ENCODE results near the gene POU6F2.

The POU6F2 gene

DNA sequence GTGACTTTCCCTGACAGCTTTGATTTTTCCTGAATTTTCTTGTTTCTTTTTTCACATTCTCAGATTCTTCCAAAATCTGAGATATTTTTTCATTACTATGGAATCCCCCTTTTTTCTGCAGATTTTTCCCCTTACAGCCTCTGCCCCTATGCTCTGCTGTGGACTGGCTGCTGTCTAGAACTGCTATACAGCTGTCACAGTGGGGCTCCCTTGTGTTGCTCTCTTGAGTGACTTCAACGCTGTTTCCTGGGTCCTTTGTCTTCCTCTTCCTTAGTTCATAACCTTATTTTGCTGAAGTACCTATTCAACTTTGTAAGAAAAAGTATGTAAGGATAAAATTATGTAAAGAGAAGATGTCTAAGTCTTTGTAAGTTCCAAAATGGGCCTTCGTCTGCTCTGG, 354.4 kb downstream of the POU6F2 start:
- CTCF ChIA-PET, result interaction anchor here (0.5 to 0.6 kb wide), 2 partner anchors 122 to 1070 kb away, joined by 3 to 4 read pairs; no protein-coding TSS in a partner anchor
- POLR2A ChIA-PET, result no interaction called here

More for the DNA sequence above, 354.4 kb downstream of the POU6F2 start:
- no peaks in the 10 kb centered on the region for H3K36me3 ChIP-seq (ENCODE audit: control insufficient read depth in 2 of 2, insufficient read depth in 1 of 2, low read length in 2 of 2)
- no peaks in the 10 kb centered on the region for H3K9me3 ChIP-seq (ENCODE audit: control insufficient read depth, insufficient read depth, low read depth, low read length)
- H3K4me1 ChIP-seq (ENCODE audit: control insufficient read depth, insufficient read depth, low read length), result no peaks in the 10 kb centered on the region
- H3K4me3 ChIP-seq (ENCODE audit: low read depth, low read length), result no peak overlapping the region
- no peak for TF ChIP-seq MZF1 (tag by site-specific recombination; IDR thresholded peaks at IDR 0.05; ENCODE audit: borderline replicate concordance)
- no peak for TF ChIP-seq ZNF114 (tag by site-specific recombination; IDR thresholded peaks at IDR 0.05)
- no peak for TF ChIP-seq ZBTB6 (tag by site-specific recombination; IDR thresholded peaks at IDR 0.05)
- TF ChIP-seq ZNF391 (tag by site-specific recombination; IDR thresholded peaks at IDR 0.05; ENCODE audit: borderline replicate concordance, low read depth), result no peak
- TF ChIP-seq ZFP3 (tag by site-specific recombination; IDR thresholded peaks at IDR 0.05; ENCODE audit: low read depth), result no peak
- no peak for TF ChIP-seq ZNF341 (tag by site-specific recombination; IDR thresholded peaks at IDR 0.05; ENCODE audit: low read depth)
- TF ChIP-seq TCF7L2 (IDR thresholded peaks at IDR 0.05; ENCODE audit: borderline replicate concordance, low read depth, low read length), result no peak
- TF ChIP-seq, protein P1, sequence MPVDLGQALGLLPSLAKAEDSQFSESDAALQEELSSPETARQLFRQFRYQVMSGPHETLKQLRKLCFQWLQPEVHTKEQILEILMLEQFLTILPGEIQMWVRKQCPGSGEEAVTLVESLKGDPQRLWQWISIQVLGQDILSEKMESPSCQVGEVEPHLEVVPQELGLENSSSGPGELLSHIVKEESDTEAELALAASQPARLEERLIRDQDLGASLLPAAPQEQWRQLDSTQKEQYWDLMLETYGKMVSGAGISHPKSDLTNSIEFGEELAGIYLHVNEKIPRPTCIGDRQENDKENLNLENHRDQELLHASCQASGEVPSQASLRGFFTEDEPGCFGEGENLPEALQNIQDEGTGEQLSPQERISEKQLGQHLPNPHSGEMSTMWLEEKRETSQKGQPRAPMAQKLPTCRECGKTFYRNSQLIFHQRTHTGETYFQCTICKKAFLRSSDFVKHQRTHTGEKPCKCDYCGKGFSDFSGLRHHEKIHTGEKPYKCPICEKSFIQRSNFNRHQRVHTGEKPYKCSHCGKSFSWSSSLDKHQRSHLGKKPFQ (tag by site-specific recombination; IDR thresholded peaks at IDR 0.05), result no peak
- TF ChIP-seq GLI4 (tag by site-specific recombination; IDR thresholded peaks at IDR 0.05), result no peak
- no peak for TF ChIP-seq RBAK (tag by site-specific recombination; IDR thresholded peaks at IDR 0.05)
- TF ChIP-seq, protein P2, sequence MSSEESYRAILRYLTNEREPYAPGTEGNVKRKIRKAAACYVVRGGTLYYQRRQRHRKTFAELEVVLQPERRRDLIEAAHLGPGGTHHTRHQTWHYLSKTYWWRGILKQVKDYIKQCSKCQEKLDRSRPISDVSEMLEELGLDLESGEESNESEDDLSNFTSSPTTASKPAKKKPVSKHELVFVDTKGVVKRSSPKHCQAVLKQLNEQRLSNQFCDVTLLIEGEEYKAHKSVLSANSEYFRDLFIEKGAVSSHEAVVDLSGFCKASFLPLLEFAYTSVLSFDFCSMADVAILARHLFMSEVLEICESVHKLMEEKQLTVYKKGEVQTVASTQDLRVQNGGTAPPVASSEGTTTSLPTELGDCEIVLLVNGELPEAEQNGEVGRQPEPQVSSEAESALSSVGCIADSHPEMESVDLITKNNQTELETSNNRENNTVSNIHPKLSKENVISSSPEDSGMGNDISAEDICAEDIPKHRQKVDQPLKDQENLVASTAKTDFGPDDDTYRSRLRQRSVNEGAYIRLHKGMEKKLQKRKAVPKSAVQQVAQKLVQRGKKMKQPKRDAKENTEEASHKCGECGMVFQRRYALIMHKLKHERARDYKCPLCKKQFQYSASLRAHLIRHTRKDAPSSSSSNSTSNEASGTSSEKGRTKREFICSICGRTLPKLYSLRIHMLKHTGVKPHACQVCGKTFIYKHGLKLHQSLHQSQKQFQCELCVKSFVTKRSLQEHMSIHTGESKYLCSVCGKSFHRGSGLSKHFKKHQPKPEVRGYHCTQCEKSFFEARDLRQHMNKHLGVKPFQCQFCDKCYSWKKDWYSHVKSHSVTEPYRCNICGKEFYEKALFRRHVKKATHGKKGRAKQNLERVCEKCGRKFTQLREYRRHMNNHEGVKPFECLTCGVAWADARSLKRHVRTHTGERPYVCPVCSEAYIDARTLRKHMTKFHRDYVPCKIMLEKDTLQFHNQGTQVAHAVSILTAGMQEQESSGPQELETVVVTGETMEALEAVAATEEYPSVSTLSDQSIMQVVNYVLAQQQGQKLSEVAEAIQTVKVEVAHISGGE (tag by site-specific recombination; conservative IDR thresholded peaks at IDR 0.05; ENCODE audit: low read depth), result no peak
- TF ChIP-seq ZNF624 (tag by site-specific recombination; IDR thresholded peaks at IDR 0.05), result no peak
- no peak for TF ChIP-seq HIC1 (tag by site-specific recombination; IDR thresholded peaks at IDR 0.05)
- TF ChIP-seq, protein P3, sequence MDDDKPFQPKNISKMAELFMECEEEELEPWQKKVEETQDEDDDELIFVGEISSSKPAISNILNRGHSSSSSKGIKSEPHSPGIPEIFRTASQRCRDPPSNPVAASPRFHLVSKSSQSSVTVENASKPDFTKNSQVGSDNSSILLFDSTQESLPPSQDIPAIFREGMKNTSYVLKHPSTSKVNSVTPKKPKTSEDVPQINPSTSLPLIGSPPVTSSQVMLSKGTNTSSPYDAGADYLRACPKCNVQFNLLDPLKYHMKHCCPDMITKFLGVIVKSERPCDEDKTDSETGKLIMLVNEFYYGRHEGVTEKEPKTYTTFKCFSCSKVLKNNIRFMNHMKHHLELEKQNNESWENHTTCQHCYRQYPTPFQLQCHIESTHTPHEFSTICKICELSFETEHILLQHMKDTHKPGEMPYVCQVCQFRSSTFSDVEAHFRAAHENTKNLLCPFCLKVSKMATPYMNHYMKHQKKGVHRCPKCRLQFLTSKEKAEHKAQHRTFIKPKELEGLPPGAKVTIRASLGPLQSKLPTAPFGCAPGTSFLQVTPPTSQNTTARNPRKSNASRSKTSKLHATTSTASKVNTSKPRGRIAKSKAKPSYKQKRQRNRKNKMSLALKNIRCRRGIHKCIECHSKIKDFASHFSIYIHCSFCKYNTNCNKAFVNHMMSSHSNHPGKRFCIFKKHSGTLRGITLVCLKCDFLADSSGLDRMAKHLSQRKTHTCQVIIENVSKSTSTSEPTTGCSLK (tag by site-specific recombination; IDR thresholded peaks at IDR 0.05), result no peak
- TF ChIP-seq ZBTB8A (tag by site-specific recombination; IDR thresholded peaks at IDR 0.05), result no peak
- no peak for TF ChIP-seq ZSCAN5A (tag by site-specific recombination; IDR thresholded peaks at IDR 0.05)
- TF ChIP-seq GLIS1 (tag by site-specific recombination; IDR thresholded peaks at IDR 0.05), result no peak
- TF ChIP-seq ZNF776 (tag by site-specific recombination; IDR thresholded peaks at IDR 0.05; ENCODE audit: borderline replicate concordance), result no peak
- no peak overlapping the region for H3K27ac ChIP-seq (ENCODE audit: extremely low read depth, low read depth, low read length)

Data from HEK293 (cell line).